ENCODE measurements around the gene FAM222A. TPM values are rescaled to one million over a fixed set of nuclear protein-coding genes. Genes with fewer than 3 reads are reported as not detected.

Gene FAM222A
- total RNA-seq, 1 experiment from 2014 or later, result 18.0 TPM

DNA sequence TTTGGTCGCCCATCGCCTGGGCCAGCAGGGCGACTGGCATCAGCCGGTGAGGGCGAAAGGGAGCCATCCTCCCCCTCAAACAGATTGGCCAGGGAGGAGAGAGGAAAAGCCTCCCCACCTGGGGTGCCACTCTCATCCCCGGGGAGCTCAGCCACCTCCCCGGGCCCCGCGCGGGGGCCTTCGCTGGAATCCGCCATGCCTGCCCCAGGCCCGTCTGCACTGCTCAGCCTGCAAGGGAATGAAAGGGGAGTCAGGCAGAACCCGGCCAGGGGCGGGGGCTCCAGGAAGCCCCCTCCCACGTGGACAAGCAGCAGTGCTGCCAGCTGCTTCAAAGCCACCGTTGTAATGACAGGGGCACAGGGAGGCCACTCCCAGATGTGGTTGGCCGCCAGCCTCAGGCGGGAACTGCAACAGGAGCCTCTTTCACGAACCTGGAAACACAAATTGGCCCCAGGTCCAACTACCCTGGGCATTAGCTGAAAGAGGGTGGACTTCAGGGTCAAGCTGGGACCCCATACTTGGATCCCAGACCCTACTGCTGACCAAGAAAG is 101.0 kb downstream of the FAM222A start:
- Mint-ChIP-seq H3K27me3 (ENCODE audit: insufficient read depth, unreplicated experiment) (no peaks in the 10 kb centered on the region), H3K9me3 (ENCODE audit: unreplicated experiment) (no peaks in the 10 kb centered on the region)

DNA sequence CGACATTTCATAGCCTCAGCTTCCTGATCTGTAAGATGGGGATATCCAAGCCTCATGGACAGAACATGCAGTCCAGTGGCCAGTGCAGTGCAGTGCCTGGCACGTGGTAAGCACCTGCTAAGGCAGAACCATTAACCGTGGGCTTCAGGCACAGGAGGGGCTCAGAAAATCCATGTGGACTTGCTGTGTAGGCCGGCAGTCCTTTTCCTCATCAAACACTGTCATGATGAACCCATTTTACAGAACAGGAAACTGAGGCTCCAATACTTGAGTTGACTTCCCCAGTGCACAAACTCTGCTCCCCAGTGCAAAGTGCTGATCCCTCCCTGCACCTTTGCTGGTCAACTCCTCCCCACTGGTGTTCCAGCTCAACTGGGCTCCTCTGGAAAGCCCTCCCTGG is 101.6 kb downstream of the FAM222A start:
- Mint-ChIP-seq H3K36me3 (ENCODE audit: insufficient read depth, unreplicated experiment) (no peaks in the 10 kb centered on the region), H3K4me3 (ENCODE audit: unreplicated experiment) (no peak overlapping the region), H3K27ac (ENCODE audit: unreplicated experiment) (no peak overlapping the region), H3K27me3 (ENCODE audit: insufficient read depth, unreplicated experiment) (no peaks in the 10 kb centered on the region), H3K9me3 (ENCODE audit: unreplicated experiment) (no peaks in the 10 kb centered on the region), H3K4me1 (ENCODE audit: low read depth, unreplicated experiment) (no peaks in the 10 kb centered on the region)
- Histone ChIP-seq H3K4me1 (peaks cover 4% of the 10 kb centered on the region; the same call in 1 of the 2 replicates), H3K9me3 (no peaks in the 10 kb centered on the region), H3K27me3 (replicated peaks; ENCODE audit: control insufficient read depth, insufficient read depth, low read length) (no peaks in the 10 kb centered on the region), H3K4me3 (ENCODE audit: low read depth, low read length) (no peak overlapping the region), H3K36me3 (ENCODE audit: control insufficient read depth, insufficient read depth, low read length) (no peaks in the 10 kb centered on the region)
- TF ChIP-seq CTCF (IDR thresholded peaks at IDR 0.05; ENCODE audit: insufficient read depth in 1 of 2, low read depth in 1 of 2, low read length in 1 of 2, severe bottlenecking in 1 of 2, unreplicated experiment in 1 of 2), result no peak
- intact Hi-C loops (cut with micrococcal nuclease; ENCODE audit: unreplicated experiment), result no loop called here
- BruUV-seq (replicated peaks), result no TSS peak
- ChIA-PET POLR2A (no interaction called here), CTCF (no interaction called here)
- DNase-seq, result no peak

More for the DNA sequence above, 101.0 kb downstream of the FAM222A start:
- no peaks in the 10 kb centered on the region for H3K27me3 ChIP-seq (replicated peaks; ENCODE audit: control insufficient read depth, insufficient read depth, low read length)
- H3K4me3 Mint-ChIP-seq (ENCODE audit: unreplicated experiment), result no peak overlapping the region
- H3K4me1 ChIP-seq, result peaks cover 4% of the 10 kb centered on the region; the same call in 1 of the 2 replicates
- no peaks in the 10 kb centered on the region for H3K36me3 Mint-ChIP-seq (ENCODE audit: insufficient read depth, unreplicated experiment)
- H3K27ac Mint-ChIP-seq (ENCODE audit: unreplicated experiment), result no peak overlapping the region
- intact Hi-C loops (cut with micrococcal nuclease; ENCODE audit: unreplicated experiment), result no loop called here
- CTCF ChIA-PET, result interaction anchor here (0.6 kb wide), 1 partner anchor 56 kb away, joined by 9 read pairs; no protein-coding TSS in a partner anchor
- H3K36me3 ChIP-seq (ENCODE audit: control insufficient read depth, insufficient read depth, low read length), result no peaks in the 10 kb centered on the region
- DNase-seq, result no peak
- no peaks in the 10 kb centered on the region for H3K9me3 ChIP-seq
- TF ChIP-seq CTCF (IDR thresholded peaks at IDR 0.05; ENCODE audit: insufficient read depth in 1 of 2, low read depth in 1 of 2, low read length in 1 of 2, severe bottlenecking in 1 of 2, unreplicated experiment in 1 of 2), result no peak
- no peak overlapping the region for H3K4me3 ChIP-seq (ENCODE audit: low read depth, low read length)
- H3K4me1 Mint-ChIP-seq (ENCODE audit: low read depth, unreplicated experiment), result no peaks in the 10 kb centered on the region
- no TSS peak for BruUV-seq (replicated peaks)
- POLR2A ChIA-PET, result no interaction called here

- H3K27me3 Mint-ChIP-seq (ENCODE audit: insufficient read depth, unreplicated experiment), result no peaks in the 10 kb centered on the region
- POLR2A ChIA-PET, result no interaction called here
- H3K4me1 Mint-ChIP-seq (ENCODE audit: low read depth, unreplicated experiment), result no peaks in the 10 kb centered on the region
- Histone ChIP-seq H3K27me3 (replicated peaks; ENCODE audit: control insufficient read depth, insufficient read depth, low read length) (no peaks in the 10 kb centered on the region), H3K4me1 (peaks cover 9% of the 10 kb centered on the region), H3K9me3 (no peaks in the 10 kb centered on the region), H3K36me3 (ENCODE audit: control insufficient read depth, insufficient read depth, low read length) (no peaks in the 10 kb centered on the region), H3K4me3 (ENCODE audit: low read depth, low read length) (no peak overlapping the region)
- H3K4me3 Mint-ChIP-seq (ENCODE audit: unreplicated experiment), result no peak overlapping the region
- CTCF ChIA-PET, result no interaction called here
- no peak for TF ChIP-seq CTCF (IDR thresholded peaks at IDR 0.05; ENCODE audit: insufficient read depth in 1 of 2, low read depth in 1 of 2, low read length in 1 of 2, severe bottlenecking in 1 of 2, unreplicated experiment in 1 of 2)
- H3K9me3 Mint-ChIP-seq (ENCODE audit: unreplicated experiment), result no peaks in the 10 kb centered on the region
- no peaks in the 10 kb centered on the region for H3K36me3 Mint-ChIP-seq (ENCODE audit: insufficient read depth, unreplicated experiment)
- intact Hi-C loops (cut with micrococcal nuclease; ENCODE audit: unreplicated experiment), result no loop called here
- DNase-seq, result no peak
- no peak overlapping the region for H3K27ac Mint-ChIP-seq (ENCODE audit: unreplicated experiment)
- BruUV-seq (replicated peaks), result no TSS peak
Measured at GRCh38 chr12:109815757-109816617, 102.4 kb downstream of the FAM222A start.

All from Caco-2 (cell line).